GM18520 (cell line): Measurements from ENCODE around the gene IL15RA.
A peak's percentile ranks its signal among the peaks of the same experiment; 100 is the strongest.
"Not testable (repeated sequence)": the region's sequence is repeated elsewhere in the genome, so short reads cannot be mapped to it uniquely, and the experiment has no call there.

Experiments
- ATAC-seq: cut with Tn5 transposase; IDR thresholded peaks from one replicate; pipeline ENCODE4 v1.9.1; 2021; ENCODE audit not compliant: unreplicated experiment

The IL15RA gene

DNA sequence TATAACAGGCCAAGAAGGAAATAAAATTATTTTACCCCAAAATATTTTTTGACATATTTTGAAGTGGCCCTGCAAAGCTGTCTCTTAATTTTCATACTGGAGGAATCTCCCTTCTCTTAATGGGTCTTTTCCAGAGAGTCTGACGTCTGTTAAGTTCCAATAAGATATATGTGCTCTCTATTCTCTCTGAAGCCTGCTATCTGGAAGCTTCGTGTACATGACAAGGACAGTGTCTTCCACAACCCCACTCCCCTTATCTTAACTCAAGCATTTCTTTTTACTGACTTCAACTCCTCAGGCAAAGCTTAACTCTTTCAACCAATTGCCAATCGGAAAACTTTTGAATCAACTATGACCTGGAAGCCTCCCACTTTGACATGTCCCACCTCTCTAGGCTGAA is 29.2 kb upstream of the IL15RA start:
- no peak for ATAC-seq

DNA sequence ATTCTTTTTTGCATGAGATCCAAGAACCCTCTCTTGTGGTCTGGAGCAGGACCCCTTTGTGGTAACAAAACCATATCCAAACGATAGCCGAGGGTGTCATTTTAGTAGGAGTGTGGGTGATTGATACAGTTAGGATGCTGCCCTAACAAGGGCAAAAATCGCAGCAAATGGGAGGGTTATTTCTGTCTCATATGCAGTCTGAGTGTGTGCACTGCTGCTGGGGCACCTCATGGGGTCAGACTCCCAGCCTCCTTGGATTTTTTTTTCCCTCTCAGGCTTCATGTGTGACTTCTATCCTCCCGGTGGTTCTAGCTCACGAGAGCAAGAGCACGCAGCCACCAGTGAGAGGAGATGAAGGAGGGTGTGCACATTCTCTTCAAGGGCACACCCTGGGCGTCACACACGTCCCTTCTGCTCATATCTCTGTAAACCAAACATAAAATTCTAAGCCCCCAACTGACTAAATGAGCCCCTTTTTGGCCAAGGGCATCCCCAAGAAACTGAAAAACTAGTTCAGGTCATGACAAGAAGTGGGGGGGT is 28.6 kb upstream of the IL15RA start:
- ATAC-seq, result no peak

DNA sequence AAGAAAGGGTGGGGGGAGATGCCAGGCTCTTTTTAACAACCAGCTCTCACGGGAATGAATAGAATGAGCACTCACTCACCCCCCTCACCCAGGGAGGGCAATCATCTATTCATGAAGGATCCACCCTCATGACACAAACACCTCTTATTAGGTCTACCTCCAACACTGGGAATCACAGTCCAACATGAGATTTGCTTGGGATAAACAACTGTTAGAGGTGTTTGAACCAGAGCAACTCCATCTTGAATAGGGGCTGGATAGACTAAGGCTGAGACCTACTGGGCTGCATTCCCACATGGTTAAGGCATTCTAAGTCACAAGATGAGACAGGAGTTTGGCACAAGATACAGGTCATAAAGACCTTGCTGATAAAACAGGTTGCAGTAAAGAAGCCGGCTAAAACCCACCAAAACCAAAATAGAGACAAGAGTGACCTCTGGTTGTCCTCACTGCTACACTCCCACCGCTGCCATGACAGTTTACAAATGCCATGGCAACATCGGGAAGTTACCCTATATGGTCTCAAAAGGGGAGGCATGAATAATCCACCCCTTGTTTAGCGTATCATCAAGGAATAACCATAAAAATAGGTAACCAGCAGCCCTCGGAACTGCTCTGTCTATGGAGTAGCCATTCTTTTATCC is 27.9 kb upstream of the IL15RA start:
- ATAC-seq, result not testable (repeated sequence)

GRCh38 chr10:6002809-6003510 is 25.6 kb upstream of the IL15RA start:
- no peak for ATAC-seq

GRCh38 chr10:5999440-6000165 is 22.3 kb upstream of the IL15RA start:
- ATAC-seq, result no peak

- ATAC-seq, result no peak
These were observed 19.4 kb upstream of the IL15RA start for GRCh38 chr10:5996696-5997095.

DNA sequence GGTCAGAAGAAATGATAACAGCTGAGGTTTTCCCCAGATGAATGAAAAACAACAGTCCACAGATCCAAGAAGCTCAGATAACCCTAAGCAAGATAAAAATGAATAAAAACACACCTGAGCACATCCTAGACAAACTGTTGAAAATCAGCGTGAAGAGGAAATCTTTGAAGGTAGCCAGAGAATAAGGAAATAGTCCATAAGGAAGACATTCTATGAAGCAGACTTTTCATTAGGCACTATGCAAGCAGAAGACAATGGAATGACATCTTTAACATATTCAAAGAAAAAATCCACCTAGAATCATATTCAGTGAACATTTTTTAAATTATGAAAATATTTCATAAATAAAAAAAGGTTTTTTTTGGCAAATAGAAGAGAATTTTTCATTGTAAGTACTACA is 15.1 kb upstream of the IL15RA start:
- no peak for ATAC-seq

DNA sequence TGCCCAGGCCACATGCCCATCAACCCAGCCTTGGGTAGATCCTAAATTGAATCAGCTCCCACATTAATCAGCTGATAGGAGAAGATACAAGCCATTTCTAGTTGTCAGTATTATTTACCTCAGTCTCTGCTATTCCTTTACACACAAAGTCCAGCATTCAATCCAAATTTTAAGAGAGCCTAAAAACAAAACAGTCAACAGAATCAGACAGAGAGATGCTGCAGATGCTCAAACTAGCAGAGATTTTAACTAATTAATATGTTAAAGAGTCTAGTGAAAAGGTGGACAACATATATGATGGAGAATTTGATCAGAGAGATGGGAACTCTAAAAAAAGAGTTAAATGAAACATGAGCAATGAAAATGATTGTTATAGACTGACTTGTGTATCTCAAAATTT is 14.4 kb upstream of the IL15RA start:
- ATAC-seq, result no peak

DNA sequence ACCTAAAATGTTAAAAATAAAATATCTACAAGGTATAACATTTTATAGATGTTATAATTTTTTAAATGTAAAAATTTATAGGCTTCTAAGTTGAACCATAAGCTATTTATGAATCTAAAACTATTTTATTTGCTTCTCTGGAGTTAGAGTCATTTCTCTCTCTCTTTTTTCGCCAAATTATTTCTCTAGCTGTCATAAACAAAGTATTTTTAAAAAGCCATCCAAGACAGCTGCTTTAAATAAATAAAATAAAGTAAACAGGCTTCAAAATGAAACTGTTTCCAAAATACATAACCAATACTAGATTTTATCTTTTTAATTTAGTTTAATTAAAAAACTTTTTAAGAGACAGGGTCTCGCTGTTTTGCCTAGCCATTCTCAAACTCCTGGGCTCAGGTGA is 12.4 kb upstream of the IL15RA start:
- no peak for ATAC-seq

DNA sequence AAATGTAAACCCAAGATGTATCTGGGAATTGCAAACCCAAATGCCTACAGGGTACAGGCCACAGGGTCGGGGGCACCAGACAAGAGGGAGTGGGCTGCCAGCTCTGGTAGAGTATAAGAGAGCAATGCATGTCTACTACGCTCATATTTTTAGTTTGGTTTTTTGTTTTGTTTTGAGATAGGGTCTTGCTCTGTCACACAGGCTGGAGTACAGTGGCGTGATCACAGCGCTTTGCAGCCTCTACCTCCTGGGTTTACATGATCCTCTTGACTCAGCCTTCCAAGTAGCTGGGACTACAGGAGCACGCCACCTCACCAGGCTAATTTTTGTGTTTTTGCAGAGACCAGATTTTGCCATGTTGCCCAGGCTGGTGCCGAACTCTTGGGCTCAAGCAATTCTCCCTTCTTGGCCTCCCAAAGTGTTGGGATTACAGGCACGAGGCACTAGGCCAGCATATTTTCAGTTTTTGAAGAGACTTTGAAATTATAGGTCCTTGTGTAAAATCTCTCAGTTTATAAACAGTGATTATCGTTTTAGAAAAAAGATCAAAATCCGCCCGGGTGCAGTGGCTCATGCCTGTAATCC is 11.1 kb upstream of the IL15RA start:
- no peak for ATAC-seq

- ATAC-seq, result no peak
These were observed 10.4 kb upstream of the IL15RA start for GRCh38 chr10:5987747-5988146.

GRCh38 chr10:5985029-5985428 is 7.7 kb upstream of the IL15RA start:
- no peak for ATAC-seq

DNA sequence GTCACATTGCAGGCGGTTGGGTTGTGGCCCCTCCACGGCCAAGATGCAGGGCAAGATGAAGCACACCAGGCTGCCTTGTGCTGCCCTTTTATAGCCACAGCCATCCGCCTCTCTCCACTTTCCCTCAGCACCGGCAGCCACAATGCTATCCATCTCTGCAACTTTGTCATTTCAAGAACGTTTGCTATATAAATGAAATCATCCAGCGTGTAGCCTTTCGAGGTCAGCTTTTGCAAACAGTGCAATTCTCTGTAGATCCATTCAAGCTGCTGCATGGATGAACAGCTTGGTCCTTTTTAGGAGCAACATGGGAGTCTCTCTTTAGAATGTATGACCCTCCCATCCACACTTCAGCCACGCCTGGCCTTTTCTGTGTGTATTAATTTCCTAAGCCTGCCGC is 6.4 kb upstream of the IL15RA start:
- ATAC-seq, result no peak

DNA sequence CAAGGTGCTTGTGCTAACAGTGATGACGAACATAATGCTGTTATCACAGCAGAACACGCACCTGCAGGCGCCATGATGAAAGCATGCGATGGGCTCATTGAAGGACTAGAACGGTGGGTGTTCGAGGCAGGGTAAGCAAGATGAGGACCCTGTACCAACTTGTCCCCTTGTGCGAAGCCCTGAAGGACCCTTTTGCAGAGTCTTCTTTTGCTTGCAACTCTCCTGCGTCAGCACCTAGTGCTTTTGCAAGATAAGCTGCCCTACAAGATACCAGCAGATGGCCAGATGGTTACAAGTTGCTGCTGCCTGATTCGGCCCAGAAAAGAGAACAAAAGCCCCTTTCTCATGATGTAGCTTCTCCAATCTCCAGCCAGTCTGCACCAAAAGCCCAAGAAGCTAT is 4.2 kb upstream of the IL15RA start:
- ATAC-seq, result no peak

GRCh38 chr10:5978230-5978489 is 817 bp upstream of the IL15RA start:
- ATAC-seq, result no peak

- ATAC-seq, result peak; percentile 4
These were observed 552 bp downstream of the IL15RA start for GRCh38 chr10:5976512-5977470.

DNA sequence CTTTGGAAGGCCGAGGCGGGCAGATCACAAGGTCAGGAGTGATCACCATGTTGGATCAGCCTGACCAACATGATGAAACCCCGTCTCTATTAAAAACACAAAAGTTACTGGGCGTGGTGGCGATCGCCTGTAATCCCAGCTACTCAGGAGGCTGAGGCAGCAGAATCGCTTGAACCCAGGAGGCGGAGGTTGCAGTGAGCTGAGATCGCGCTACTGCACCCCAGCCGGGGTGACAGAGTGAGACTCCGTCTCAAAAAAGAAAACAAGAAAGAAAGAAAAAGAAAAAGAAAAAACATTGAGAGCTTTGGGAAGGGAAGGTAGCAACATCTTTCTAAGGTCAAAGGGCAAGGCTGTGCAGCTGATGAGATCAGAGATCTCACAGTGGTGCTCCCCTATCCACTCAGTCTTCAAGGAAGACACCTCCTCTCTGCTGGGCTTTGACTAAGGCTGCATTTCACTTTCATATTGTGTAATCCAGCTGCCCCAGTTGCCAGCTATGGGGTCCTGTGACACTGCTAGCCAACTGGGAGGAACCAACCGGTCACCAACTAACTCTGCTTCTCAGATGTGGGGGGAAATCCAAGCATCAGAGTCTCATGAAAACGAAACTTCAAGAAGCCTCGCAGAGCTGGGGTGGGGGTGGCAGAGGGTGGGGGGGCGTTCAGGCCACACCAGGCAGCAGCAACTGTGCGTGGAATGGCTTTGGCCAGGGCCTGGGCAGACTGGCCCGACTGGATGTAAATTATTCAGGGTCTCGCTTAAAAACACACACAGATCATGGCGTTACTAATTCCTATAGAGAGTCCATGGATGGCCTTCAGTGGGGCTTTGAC is 1.5 kb downstream of the IL15RA start:
- peak; percentile 59 for ATAC-seq

DNA sequence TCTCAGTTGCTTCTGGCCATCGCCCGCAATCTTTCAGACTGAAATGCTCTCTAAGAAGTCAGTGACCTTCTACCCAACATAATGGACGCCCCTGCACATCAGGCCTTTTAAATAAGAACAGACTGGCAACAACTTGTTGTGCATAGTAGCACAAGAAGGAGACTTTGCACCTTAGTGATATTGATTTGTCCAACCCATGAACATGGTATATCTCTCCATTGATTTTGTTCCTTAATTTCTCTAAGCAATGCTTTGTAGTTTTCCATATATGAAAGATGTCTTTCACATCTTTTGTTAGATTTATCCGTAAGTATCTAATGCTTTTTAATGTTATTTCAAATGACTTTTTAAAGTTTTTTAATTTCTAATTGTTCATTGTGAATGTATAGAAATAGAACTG is 4.3 kb downstream of the IL15RA start:
- ATAC-seq, result no peak

DNA sequence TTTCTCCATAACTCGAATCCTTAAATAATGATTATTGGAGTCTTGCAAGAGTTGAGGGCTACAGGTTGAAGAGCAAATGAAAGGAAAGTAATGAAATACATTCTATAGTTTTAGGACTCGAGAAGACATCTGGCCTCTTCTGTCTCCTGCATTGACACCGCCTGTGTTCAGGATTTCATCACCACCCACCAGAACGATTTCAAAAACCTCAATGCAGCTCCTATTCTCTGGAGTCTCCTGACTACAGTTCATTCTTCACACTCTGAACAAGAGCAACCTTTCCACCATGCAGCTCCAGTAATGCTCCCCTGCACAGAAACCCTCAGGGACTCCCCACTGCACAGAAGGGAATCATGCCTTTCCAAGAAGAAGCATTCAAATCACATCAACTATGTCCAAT is 5.5 kb downstream of the IL15RA start:
- ATAC-seq, result no peak

DNA sequence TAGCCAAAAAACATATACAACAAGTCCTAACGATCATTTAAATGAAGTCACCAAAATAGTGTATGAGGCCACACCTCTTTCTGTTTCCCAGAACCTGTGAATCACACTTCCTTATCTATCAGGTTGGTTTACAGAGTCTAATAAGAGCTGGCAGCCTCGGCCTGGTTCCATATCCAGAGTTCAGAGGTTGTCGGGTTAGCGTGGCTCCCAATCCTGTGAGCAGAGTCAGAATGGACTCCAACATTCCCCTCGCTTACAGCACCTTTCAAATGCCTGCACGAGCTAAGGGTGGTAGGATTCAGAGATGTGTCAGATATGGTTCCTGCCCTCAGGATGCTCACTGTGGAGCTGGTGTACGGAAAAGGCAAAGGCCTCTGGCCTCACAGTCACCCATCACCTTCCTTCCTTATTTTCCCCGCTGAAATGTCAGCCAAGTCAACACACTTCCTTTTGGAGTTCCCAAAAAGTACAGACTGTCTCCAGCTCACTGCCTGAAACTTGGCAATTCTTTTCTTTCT is 6.0 kb downstream of the IL15RA start:
- ATAC-seq, result no peak
